Trophoblast cell (in vitro differentiated cells and primary cell): Measurements from ENCODE around the gene SIK2.
A peak's percentile ranks its signal among the peaks of the same experiment; 100 is the strongest.
"Not testable (repeated sequence)": the region's sequence is repeated elsewhere in the genome, so short reads cannot be mapped to it uniquely, and the experiment has no call there.

ENCODE experiments used
- DNase-seq, 2 donors: peaks; one replicate each; pipeline ENCODE4 v3.0.0-alpha.2; 2016
- H2AFZ ChIP-seq: 2 replicates; pipeline ENCODE4 v1.6.1; 2013; ENCODE audit warnings: low read length, moderate library complexity, mild to moderate bottlenecking; ENCODE audit not compliant: insufficient read depth, poor library complexity
- H2AK5ac ChIP-seq: 2 replicates; pipeline ENCODE4 v1.6.1; 2013; ENCODE audit warnings: mild to moderate bottlenecking, low read length
- H2BK120ac ChIP-seq: 2 replicates; pipeline ENCODE4 v1.6.1; 2013; ENCODE audit warnings: low read length, mild to moderate bottlenecking, moderate library complexity; ENCODE audit not compliant: insufficient read depth, poor library complexity
- H2BK12ac ChIP-seq: 2 replicates; pipeline ENCODE4 v1.6.1; 2013; ENCODE audit warnings: mild to moderate bottlenecking, low read length, moderate library complexity
- H2BK5ac ChIP-seq: 2 replicates; pipeline ENCODE4 v1.6.1; 2013; ENCODE audit warnings: low read length, low read depth, moderate library complexity, mild to moderate bottlenecking; ENCODE audit not compliant: poor library complexity
- H3K14ac ChIP-seq: 2 replicates; pipeline ENCODE4 v1.6.1; 2013; ENCODE audit warnings: mild to moderate bottlenecking, low read length
- H3K18ac ChIP-seq: 2 replicates; pipeline ENCODE4 v1.6.1; 2013; ENCODE audit warnings: mild to moderate bottlenecking, low read length
- H3K23ac ChIP-seq: 2 replicates; pipeline ENCODE4 v1.6.1; 2013; ENCODE audit warnings: low read length
- H3K27ac ChIP-seq: 2 replicates; pipeline ENCODE4 v1.5.1; 2013; ENCODE audit warnings: low read depth, mild to moderate bottlenecking, inconsistent platforms, low read length, moderate library complexity
- H3K27me3 ChIP-seq: 2 replicates; pipeline ENCODE4 v1.6.1; 2013; ENCODE audit warnings: inconsistent platforms, mild to moderate bottlenecking, low read length, moderate library complexity; ENCODE audit not compliant: insufficient read depth
- H3K36me3 ChIP-seq, 2 experiments: 1 replicate in 1 of 2; 2 replicates in 1 of 2; pipeline ENCODE4 v1.6.1; 2013; ENCODE audit warnings: low read length in 2 of 2, mild to moderate bottlenecking in 2 of 2, moderate library complexity in 1 of 2; ENCODE audit not compliant: insufficient read depth in 2 of 2, control insufficient read depth in 1 of 2
- H3K4ac ChIP-seq: 2 replicates; pipeline ENCODE4 v1.6.1; 2013; ENCODE audit warnings: low read depth, mild to moderate bottlenecking, low read length, moderate library complexity
- H3K4me1 ChIP-seq, 2 experiments: 1 replicate in 1 of 2; 2 replicates in 1 of 2; pipeline ENCODE4 v1.6.1; 2013; ENCODE audit warnings: low read length in 2 of 2, mild to moderate bottlenecking in 2 of 2, moderate library complexity in 1 of 2; ENCODE audit not compliant: insufficient read depth in 2 of 2, control insufficient read depth in 1 of 2
- H3K4me2 ChIP-seq: 2 replicates; pipeline ENCODE4 v1.6.1; 2013; ENCODE audit warnings: inconsistent platforms, mild to moderate bottlenecking, low read length, moderate library complexity
- H3K4me3 ChIP-seq: 2 replicates; pipeline ENCODE4 v1.5.1; 2013; ENCODE audit warnings: mild to moderate bottlenecking, low read depth, low read length, inconsistent platforms
- H3K79me1 ChIP-seq: one replicate; pipeline ENCODE4 v1.6.1; 2013; ENCODE audit warnings: low read length
- H3K79me2 ChIP-seq: 2 replicates; pipeline ENCODE4 v1.6.1; 2013; ENCODE audit warnings: low read length, mild to moderate bottlenecking; ENCODE audit not compliant: control insufficient read depth, insufficient read depth, poor library complexity
- H3K9ac ChIP-seq: 2 replicates; pipeline ENCODE4 v1.6.1; 2013; ENCODE audit warnings: mild to moderate bottlenecking, low read length
- H3K9me3 ChIP-seq: 2 replicates; pipeline ENCODE4 v1.6.1; 2013; ENCODE audit warnings: low read depth, mild to moderate bottlenecking, control low read depth, inconsistent platforms, low read length; ENCODE audit not compliant: insufficient read depth
- H4K12ac ChIP-seq: 2 replicates; pipeline ENCODE4 v1.6.1; 2013; ENCODE audit warnings: low read depth, mild to moderate bottlenecking, low read length, moderate library complexity
- H4K8ac ChIP-seq: 2 replicates; pipeline ENCODE4 v1.6.1; 2013; ENCODE audit warnings: low read depth, mild to moderate bottlenecking, low read length, moderate library complexity
- H4K91ac ChIP-seq: one replicate; pipeline ENCODE4 v1.6.1; 2013; ENCODE audit warnings: low read depth, mild to moderate bottlenecking, low read length, moderate library complexity
- WGBS: extraction: QIAGEN DNeasy Blood & Tissue Kit; methylation state at CpG from one replicate; pipeline ENCODE4 v1.1.7; 2013; ENCODE audit warnings: missing lambda C conversion rate; ENCODE audit not compliant: insufficient read length, insufficient coverage; ENCODE audit errors: extremely low coverage; 5-methylcytosine and 5-hydroxymethylcytosine counted together

Gene SIK2

DNA sequence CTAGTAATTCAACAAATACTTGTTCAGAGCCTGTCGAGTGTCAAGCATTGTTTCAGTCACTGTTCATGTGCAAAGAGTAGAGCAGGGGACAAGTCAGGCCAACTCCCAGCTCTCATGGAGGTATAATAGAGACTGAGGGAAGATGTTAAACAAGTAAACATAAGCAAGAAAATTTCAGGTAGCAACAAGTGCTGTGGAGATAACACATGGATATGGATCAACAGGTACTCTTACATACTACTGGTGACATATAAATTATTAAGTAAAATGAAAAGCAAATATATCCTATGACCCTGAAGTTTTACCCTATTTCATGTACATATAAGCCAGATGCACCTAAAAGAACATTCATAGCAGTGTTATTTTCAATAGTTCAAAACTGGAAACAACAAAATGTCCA lies 42.7 kb downstream of the SIK2 start:
- Histone ChIP-seq H2BK120ac (no peak overlapping the region), H3K4ac (no peak overlapping the region), H2BK12ac (no peak overlapping the region), H3K4me3 (no peak overlapping the region), H3K79me2 (no peaks in the 10 kb centered on the region), H4K12ac (no peak overlapping the region), H3K4me1 (peaks cover 0 to under 1% of the 10 kb centered on the region in 2 experiments), H3K27me3 (no peaks in the 10 kb centered on the region), H4K8ac (no peak overlapping the region), H3K9me3 (no peaks in the 10 kb centered on the region), H2AK5ac (no peak overlapping the region), H4K91ac (no peak overlapping the region), H3K4me2 (no peak overlapping the region), H2BK5ac (no peak overlapping the region), H3K14ac (no peak overlapping the region), H3K79me1 (peaks cover under 1% of the 10 kb centered on the region), H3K36me3 (peaks cover 0 to 2% of the 10 kb centered on the region in 2 experiments), H3K27ac (no peak overlapping the region), H3K23ac (no peak overlapping the region), H2AFZ (no peak overlapping the region), H3K18ac (no peak overlapping the region), H3K9ac (no peak overlapping the region)
- no peak for DNase-seq
- no CpG with 5 or more reads among the region's 1 CpG for WGBS

DNA sequence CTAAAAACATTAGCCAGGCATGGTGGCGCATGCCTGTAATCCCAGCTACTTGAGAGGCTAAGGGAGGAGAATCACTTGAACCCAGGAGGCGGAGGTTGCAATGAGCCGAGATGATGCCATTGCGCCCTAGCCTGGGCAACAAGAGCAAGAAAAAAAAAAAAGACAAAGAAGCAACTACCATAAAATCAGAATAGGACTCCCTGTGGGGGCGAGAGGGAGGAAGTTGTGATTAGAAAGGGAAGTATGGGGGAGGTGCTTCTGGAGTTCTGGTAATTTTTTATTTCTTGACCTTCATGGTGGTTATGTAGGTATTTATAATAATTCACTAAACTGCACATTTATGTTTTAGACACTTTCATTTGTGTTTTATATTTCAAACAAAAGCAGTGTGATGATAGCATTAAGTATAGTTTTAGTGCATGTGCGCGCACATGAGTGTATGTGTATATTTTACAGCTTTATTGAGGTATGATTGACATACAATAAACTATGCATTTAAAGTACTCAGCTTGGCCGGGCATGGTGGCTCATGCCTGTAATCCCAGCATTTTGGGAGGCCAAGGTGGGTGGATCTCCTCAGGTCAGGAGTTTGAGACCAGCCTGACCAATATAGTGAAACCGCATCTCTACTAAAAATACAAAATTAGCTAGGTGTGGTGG lies 43.5 kb downstream of the SIK2 start:
- Histone ChIP-seq H2AFZ (no peak overlapping the region), H2BK5ac (no peak overlapping the region), H3K4me1 (no peaks in the 10 kb centered on the region), H2BK120ac (no peak overlapping the region), H3K36me3 (peaks cover 0 to 2% of the 10 kb centered on the region in 2 experiments), H3K18ac (no peak overlapping the region), H3K79me2 (no peaks in the 10 kb centered on the region), H4K8ac (no peak overlapping the region), H3K27ac (no peak overlapping the region), H3K4me3 (no peak overlapping the region), H3K4me2 (no peak overlapping the region), H3K23ac (no peak overlapping the region), H4K12ac (no peak overlapping the region), H2BK12ac (no peak overlapping the region), H3K79me1 (no peaks in the 10 kb centered on the region), H3K9ac (no peak overlapping the region), H3K4ac (no peak overlapping the region), H3K27me3 (no peaks in the 10 kb centered on the region), H3K14ac (no peak overlapping the region), H3K9me3 (no peaks in the 10 kb centered on the region), H4K91ac (no peak overlapping the region), H2AK5ac (no peak overlapping the region)
- no peak for DNase-seq
- no CpG with 5 or more reads among the region's 9 CpGs for WGBS

DNA sequence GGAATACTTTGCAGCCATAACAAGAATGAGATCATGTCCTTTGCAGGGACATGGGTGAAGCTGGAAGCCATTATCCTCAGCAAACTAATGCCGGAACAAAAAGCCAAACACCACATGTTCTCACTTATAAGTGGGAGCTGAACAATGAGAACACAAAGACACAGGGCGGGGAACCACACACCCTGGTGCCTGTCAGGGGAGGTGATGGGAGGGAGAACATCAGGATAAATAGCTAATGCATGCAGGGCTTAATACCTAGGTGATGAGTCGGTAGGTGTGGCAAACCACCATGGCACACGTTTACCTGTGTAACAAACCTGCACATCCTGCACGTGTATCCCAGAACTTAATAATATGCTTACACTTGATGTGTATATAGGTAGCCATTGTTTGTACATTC lies 49.1 kb downstream of the SIK2 start:
- not testable (repeated sequence) for H3K18ac ChIP-seq, H3K4me1 ChIP-seq, H3K36me3 ChIP-seq, H2BK12ac ChIP-seq, H2BK120ac ChIP-seq, H3K4me3 ChIP-seq, H4K8ac ChIP-seq, H2BK5ac ChIP-seq, H3K79me2 ChIP-seq, H3K23ac ChIP-seq, H3K4ac ChIP-seq, H3K27me3 ChIP-seq, H3K4me2 ChIP-seq, H3K14ac ChIP-seq, H2AK5ac ChIP-seq, H4K91ac ChIP-seq, H4K12ac ChIP-seq, H2AFZ ChIP-seq, H3K9ac ChIP-seq, H3K27ac ChIP-seq, H3K9me3 ChIP-seq, H3K79me1 ChIP-seq
- no CpG with 5 or more reads among the region's 5 CpGs for WGBS
- DNase-seq, result peak; percentile 36 to 59

DNA sequence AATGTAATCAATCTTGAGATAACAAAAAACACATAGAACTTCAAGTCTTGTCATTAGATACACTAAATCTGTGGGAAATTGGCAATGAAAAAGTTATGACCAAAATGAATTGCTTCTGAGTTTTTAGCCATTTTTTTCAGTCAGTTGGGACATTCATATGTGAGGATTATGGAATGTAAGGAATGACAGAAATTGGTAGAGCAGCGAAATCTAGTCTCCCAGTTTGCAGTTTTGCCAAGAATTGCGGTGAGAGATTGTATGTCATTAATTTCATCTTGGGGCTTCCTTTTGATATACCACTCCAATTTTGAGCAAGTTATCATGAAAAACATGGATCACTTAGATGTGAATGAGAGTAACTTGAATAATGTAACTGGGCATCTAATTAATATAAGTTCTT lies 49.9 kb downstream of the SIK2 start:
- H3K9me3 ChIP-seq, result no peaks in the 10 kb centered on the region

More for the DNA sequence above, 49.9 kb downstream of the SIK2 start:
- H3K9ac ChIP-seq, result no peak overlapping the region
- H3K4me3 ChIP-seq, result no peak overlapping the region
- no peak overlapping the region for H2BK5ac ChIP-seq
- H3K4me1 ChIP-seq, result no peaks in the 10 kb centered on the region
- no peak overlapping the region for H3K4me2 ChIP-seq
- H4K12ac ChIP-seq, result no peak overlapping the region
- no peak overlapping the region for H3K14ac ChIP-seq
- H3K36me3 ChIP-seq, result no peaks in the 10 kb centered on the region
- no peak overlapping the region for H2BK120ac ChIP-seq
- H2AFZ ChIP-seq, result no peak overlapping the region
- H3K23ac ChIP-seq, result no peak overlapping the region
- no peak overlapping the region for H3K4ac ChIP-seq
- no peaks in the 10 kb centered on the region for H3K79me1 ChIP-seq
- no peak overlapping the region for H2AK5ac ChIP-seq
- H4K91ac ChIP-seq, result no peak overlapping the region
- no peak overlapping the region for H4K8ac ChIP-seq
- H3K27me3 ChIP-seq, result no peaks in the 10 kb centered on the region
- H2BK12ac ChIP-seq, result no peak overlapping the region
- WGBS, result no CpG with 5 or more reads among the region's 2 CpGs
- no peak overlapping the region for H3K27ac ChIP-seq
- no peak overlapping the region for H3K18ac ChIP-seq
- H3K79me2 ChIP-seq, result no peaks in the 10 kb centered on the region
- DNase-seq, result peak in 1 of 2 donors; percentile 39
